GM19463 (cell line): ENCODE measurements around the gene GLT8D1.

ENCODE experiments used
- ATAC-seq: cut with Tn5 transposase; IDR thresholded peaks from one replicate; pipeline ENCODE4 v1.9.1; 2021; ENCODE audit warnings: mild to moderate bottlenecking, moderate library complexity; ENCODE audit not compliant: unreplicated experiment

Gene GLT8D1

GRCh38 chr3:52714335-52715302, 9.0 kb upstream of the GLT8D1 start:
- ATAC-seq, result no peak

GRCh38 chr3:52712291-52713212, 7.0 kb upstream of the GLT8D1 start:
- no peak for ATAC-seq

DNA sequence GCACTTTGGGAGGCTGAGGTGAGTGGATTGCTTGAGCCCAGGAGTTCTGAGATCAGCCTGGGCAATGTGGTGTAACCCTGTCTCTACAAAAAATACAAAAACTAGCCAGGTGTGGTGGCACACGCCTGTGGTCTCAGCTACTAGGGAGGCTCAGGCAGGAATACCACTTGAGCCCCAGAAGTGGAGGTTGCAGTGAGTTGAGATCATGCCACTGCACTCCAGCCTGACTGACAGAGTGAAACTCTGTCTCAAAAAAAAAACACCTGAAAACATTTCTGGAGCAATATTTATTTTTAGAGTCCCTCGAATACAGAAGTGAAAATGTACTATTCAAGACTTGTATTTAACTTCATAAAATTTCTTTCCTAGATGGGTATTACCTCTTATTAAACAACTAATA, 4.9 kb upstream of the GLT8D1 start:
- no peak for ATAC-seq

DNA sequence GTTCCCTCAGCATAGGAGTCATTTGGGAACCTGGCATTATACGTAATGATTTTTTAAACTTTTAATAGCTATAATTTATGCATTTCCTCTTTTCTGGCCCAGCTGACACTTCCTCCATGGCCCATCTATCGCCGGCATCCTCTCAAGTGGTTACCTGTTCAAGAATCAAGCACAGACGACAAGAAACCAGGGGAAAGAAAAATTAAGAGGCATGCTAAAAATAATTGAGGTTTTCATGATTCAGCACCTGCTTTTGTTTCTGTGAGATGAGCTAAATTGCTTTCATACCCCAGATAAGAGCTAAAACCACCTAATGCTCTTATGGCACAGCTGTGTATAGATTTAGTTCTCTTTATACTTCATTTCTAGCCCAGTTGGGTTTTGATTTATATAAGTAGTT, 2.0 kb upstream of the GLT8D1 start:
- ATAC-seq, result no peak

GRCh38 chr3:52705438-52705687, 228 bp downstream of the GLT8D1 start:
- ATAC-seq, result no peak

- ATAC-seq, result no peak
Measured at GRCh38 chr3:52704611-52705437, 767 bp downstream of the GLT8D1 start.

DNA sequence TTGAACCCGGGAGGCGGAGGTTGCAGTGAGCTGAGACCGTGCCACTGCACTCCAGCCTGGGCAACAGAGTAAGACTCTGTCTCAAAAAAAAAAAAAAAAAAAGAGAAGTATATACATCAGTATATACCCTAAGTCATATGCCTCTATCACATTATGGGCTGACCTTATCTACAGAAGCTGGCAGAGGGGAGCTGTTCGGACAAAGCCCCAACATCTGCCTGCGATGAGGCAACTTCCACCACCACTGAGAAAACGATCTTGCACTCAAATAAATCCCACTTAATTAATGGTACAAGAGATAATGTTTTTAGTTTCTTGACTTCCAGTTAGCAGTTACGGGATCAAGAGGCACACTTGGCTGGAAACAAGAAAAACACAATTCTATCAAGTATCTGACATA, 2.2 kb downstream of the GLT8D1 start:
- no peak for ATAC-seq

DNA sequence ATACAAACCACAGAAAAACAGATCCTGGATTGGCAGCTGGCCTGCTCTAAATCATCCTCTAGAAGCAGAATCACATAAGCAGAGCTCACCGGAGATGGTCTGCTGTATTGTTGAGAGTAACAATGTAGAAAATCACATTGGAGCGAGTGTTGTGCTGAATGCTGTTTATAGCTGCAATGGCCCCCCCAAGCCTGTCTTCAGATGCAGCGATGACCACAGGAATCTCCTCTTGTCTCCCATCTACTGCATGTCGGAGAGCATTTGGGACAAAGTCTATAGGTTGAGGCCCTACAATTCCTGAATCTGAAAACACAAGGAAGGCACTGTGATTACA, 8.0 kb downstream of the GLT8D1 start:
- no peak for ATAC-seq

GRCh38 chr3:52696830-52697631, 8.6 kb downstream of the GLT8D1 start:
- no peak for ATAC-seq

DNA sequence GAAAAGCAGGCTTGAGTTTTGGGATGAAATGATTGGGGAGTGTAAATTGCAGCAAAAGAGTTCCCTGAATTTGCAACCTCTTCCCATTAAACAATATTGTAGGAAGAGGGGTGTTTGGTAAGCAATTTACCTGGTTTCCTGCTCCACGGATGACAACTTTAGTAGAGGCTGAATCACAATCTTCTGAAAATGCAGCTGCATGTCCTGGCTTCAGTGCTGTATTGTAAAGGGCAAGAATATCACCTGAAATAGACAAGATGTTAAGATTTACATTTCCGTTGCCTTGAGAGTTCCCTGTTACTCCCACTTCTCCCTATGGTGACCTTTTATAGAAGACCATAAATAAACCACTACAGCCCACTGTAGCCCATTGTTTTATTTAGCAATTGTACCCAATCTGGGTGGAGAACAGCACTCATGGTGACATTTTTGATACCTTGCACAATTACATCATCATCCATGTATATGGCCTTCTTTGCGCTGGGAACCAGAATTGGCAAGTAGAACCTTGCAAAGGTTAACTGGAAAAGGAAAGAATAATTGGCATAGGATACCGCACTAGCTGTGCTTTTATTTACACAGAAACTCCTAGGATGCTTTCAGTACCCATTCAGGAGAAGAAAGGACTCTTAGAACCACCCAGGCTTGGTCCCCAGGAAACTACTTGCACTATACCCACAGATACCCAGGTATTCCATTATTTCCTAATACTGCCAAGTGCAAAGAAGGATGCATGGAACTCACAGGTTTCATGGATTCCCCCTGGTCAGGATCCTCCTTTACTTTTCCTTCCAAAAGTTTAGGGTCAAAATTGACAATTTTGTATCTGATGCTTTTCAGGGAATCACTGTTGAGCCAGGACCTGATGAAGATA, 9.6 kb downstream of the GLT8D1 start:
- ATAC-seq, result no peak

DNA sequence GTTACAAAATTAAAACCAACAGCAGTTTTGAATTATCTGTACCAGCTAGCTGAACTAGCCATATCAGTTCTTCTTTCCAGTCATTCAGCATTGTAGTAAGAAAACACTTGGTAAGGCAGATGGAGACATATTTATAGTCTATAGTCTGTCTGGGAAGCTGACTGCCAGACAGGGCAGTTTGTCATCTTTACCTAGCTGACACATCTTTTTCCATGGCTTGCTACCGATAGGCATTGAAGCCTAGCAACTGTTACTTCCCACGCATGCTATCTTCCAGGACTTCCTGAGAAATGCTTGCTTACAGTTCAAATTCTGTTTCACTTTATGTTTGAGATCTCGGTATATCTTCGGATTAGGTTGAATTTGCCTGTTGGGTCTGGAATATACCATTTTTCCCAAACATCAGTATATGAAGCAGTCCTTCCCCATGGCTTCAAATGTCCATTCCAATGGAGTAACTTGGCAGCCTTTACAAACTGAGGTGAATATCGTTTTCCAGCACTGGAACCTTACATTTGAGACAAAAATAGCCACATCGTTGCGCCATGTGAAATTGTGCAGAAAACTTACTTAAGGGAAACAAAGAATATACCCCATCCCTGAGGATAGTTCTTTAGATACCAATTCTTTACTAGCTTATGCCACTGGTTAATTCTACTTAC, 10.9 kb downstream of the GLT8D1 start:
- no peak for ATAC-seq

DNA sequence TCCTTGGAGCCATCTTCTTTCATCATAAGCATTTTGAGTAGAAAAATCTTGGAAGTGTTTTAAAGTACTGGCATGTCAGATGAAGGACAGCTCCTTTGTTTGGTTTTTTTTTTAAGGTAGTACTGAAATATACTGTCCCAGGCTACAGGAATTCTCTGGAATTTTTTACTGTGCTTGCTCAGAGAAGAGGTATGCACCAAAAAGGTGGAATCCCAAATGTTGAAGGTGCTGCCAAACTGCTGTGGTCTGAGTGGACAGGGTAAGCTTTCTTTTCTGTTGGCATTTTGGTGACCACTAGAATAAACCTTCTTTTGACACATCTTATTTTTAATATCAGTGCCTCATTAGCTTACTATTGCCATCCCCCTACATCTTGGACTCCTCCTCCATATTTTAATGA, 12.5 kb downstream of the GLT8D1 start:
- ATAC-seq, result no peak

DNA sequence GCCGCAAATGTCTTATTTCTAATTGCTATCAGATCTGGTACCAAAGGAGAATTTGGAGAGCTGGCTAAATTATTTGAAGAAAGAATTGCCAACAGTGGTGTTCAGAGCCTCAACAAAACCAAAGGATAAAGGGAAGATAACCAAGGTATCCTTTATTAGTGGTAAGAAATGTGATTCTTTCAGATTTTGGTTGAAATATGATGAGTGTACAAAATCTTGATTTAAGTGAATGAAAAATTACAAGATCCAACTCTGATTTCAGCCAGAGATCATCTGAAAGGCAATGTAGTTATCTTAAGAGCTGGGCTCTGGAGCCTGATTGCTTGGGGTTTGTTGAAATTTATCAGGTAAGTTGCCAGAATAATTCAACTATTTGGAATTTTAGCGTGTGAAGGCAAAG, 15.0 kb downstream of the GLT8D1 start:
- no peak for ATAC-seq

DNA sequence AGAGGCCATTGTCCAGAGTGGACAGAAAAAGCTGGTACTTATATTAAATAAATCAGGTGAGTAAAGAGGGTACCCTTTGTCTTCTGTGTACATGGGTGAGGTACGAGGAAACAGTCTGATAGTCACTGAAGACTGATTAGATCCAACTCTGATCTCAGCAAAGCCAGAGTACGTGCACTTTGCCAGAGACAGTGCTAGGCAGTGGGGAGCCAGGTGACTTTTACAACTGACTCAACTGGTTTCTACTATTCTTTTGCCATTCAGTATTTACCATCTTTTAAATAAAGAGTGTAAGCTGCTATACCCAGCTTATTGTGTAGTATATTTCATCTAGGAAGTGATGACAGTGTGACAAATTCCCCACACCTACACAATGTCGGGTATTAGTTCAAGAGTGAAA, 16.4 kb downstream of the GLT8D1 start:
- ATAC-seq, result no peak

- ATAC-seq, result no peak
Measured at GRCh38 chr3:52688266-52688665, 17.3 kb downstream of the GLT8D1 start.

GRCh38 chr3:52685709-52686691, 19.6 kb downstream of the GLT8D1 start, which contains the start of the genes GNL3 and PBRM1:
TSS of gene GNL3 (plus strand) at chr3:52686032. CDS start at chr3:52686093, 61 bp downstream.
TSS of gene PBRM1 (minus strand) at chr3:52685913.
- ATAC-seq, result peak; percentile 55

- peak; percentile 76 for ATAC-seq
Measured at GRCh38 chr3:52685285-52685708, 20.3 kb downstream of the GLT8D1 start.

DNA sequence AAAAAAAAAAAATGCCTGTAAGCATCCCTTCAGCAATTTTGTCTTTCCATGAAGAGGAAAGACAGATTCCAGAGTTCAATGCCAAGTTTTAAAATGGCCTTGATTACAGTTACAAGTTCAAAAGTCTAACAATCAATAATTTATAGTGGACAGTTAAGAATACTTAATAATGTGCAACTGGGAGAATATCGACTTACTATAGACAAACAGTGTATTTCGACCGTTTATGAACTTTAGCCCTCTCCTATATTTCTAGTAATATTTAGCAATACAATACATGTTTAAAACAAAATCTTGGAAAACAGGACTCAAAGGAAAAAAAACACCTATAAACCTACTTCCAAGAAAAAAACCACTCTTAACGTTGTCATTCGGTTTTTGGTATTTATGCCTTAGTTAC, 21.4 kb downstream of the GLT8D1 start:
- ATAC-seq, result no peak
